ENCODE data around the gene FNDC3B. TPM values are rescaled to one million over a fixed set of nuclear protein-coding genes. Genes with fewer than 3 reads are reported as not detected.
A peak's percentile ranks its signal among the peaks of the same experiment; 100 is the strongest.

Gene FNDC3B
- total and polyA plus RNA-seq, 9 of the 15 experiments (the other 6 are each of a cell fraction or from before 2014, with no cell fraction given) = 7.0 to 35.8 (median 16.2) TPM

- TF ChIP-seq REST (IDR thresholded peaks at IDR 0.05; ENCODE audit: borderline replicate concordance) = peak; percentile 98
- TF ChIP-seq REST (CRISPR knock-in tag; IDR thresholded peaks at IDR 0.05; ENCODE audit: low read depth) = peak; percentile 97
- TF ChIP-seq HNRNPUL1 (IDR thresholded peaks at IDR 0.05; ENCODE audit: low read length) = no peak
- no peak for TF ChIP-seq TAF7 (tag; IDR thresholded peaks at IDR 0.05)
- TF ChIP-seq HMGN3 (IDR thresholded peaks at IDR 0.05; ENCODE audit: borderline replicate concordance, extremely low read depth, insufficient read length, low read depth, low read length) = no peak
- no peak for TF ChIP-seq ARID3A (IDR thresholded peaks at IDR 0.05; ENCODE audit: borderline replicate concordance, low read depth, low read length)
- no peak for TF ChIP-seq ZFP36 (IDR thresholded peaks at IDR 0.05; ENCODE audit: low read depth, low read length, partially characterized antibody)
- TF ChIP-seq ZEB2 (IDR thresholded peaks at IDR 0.05) = no peak
- no peak for TF ChIP-seq POLR2A (conservative IDR thresholded peaks at IDR 0.05)
- TF ChIP-seq ZNF184 (CRISPR knock-in tag; IDR thresholded peaks at IDR 0.05) = no peak
- no peak for TF ChIP-seq CREB3L1 (IDR thresholded peaks at IDR 0.05; ENCODE audit: borderline replicate concordance, low read depth)
- no peak for TF ChIP-seq ZFP30 (CRISPR knock-in tag; IDR thresholded peaks at IDR 0.05; ENCODE audit: borderline replicate concordance)
- TF ChIP-seq IRF1 (CRISPR knock-in tag; IDR thresholded peaks at IDR 0.05; ENCODE audit: borderline replicate concordance) = no peak
- TF ChIP-seq PHB2 (IDR thresholded peaks at IDR 0.05; ENCODE audit: low read depth) = no peak
- TF ChIP-seq ZNF232 (CRISPR knock-in tag; IDR thresholded peaks at IDR 0.05) = peak; percentile 16; the same call in 1 of the 2 replicates
Measured at GRCh38 chr3:172449466-172450149, 410.2 kb downstream of the FNDC3B start (continued).
